PC-3 (cell line): ENCODE data around the gene DNAJC1.

ENCODE experiments used
- CTCF ChIP-seq: fragments of 300-600 bp; sonication (generic); conservative IDR thresholded peaks from 2 replicates; pipeline ENCODE4 v1.5.1; 2017; ENCODE audit warnings: antibody characterized with exemption, low read depth, mild to moderate bottlenecking, low read length
- EZH2 ChIP-seq: fragments of 300-600 bp; sonication (generic); IDR thresholded peaks from one replicate; pipeline ENCODE4 v1.6.1; 2017; ENCODE audit warnings: antibody characterized with exemption, mild to moderate bottlenecking, low read length; ENCODE audit not compliant: unreplicated experiment
- EZH2phosphoT487 ChIP-seq: fragments of 300-600 bp; sonication (generic); IDR thresholded peaks from 2 replicates; pipeline ENCODE4 v1.6.1; 2018; ENCODE audit warnings: mild to moderate bottlenecking, antibody characterized with exemption, low read length, borderline replicate concordance

GRCh38 chr10:21722209-21722608 is 281.3 kb downstream of the DNAJC1 start:
- TF ChIP-seq CTCF (no peak), EZH2 (no peak), EZH2phosphoT487 (no peak)
